Epithelial cell of prostate (primary cell): Measurements from ENCODE around the gene KLF4.

Experiments
- DNase-seq: peaks from one replicate; pipeline ENCODE4 v3.0.0-alpha.2; 2011; ENCODE audit warnings: low read depth, low spot score
- H3K27ac ChIP-seq: fragments of 450-650 bp; 2 replicates; pipeline ENCODE4 v1.5.1; 2017; ENCODE audit warnings: mild to moderate bottlenecking

Gene KLF4

GRCh38 chr9:107460153-107461023 lies 29.2 kb downstream of the KLF4 start:
- DNase-seq = no peak

DNA sequence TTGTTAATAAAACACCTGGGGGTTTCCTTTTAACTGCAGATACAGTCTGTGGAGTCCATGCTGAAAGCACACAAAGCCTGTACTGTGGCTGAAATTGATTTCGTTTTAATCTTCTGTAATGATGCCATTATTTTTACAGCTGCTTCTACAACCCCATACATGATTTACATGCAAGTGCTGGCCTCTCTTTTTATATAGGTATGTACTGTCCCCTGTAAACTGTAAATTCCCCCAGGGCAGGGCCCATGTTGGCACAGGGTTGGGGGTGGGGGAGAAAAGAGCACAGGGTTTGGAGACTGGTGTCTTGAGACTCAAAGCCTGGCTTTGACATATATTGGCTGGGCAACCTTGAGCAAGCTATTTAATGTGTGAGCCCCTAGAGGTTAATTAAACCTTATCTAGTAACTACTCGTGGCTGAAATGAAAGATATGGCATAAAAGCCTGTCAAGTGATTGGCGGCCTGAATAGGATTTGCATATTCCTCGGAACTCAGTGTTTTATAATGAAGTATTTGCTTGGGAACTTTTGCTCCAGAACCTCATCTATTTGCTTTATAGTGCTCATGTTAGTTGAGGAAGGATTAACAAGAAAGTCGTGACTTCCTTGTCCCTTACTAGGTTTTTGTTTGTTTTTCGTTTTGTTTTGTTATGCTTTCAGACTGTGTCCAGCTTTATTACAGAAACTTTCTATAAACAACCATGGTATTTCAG lies 34.0 kb downstream of the KLF4 start:
- H3K27ac ChIP-seq = no peak overlapping the region
- no peak for DNase-seq

More at GRCh38 chr9:107460153-107461023, 29.2 kb downstream of the KLF4 start:
- no peak overlapping the region for H3K27ac ChIP-seq

- no peak for DNase-seq
- no peak overlapping the region for H3K27ac ChIP-seq
Measured at GRCh38 chr9:107453479-107453878, 36.1 kb downstream of the KLF4 start.

GRCh38 chr9:107447834-107448233 lies 41.7 kb downstream of the KLF4 start:
- DNase-seq = peak; percentile 43
- H3K27ac ChIP-seq = no peak overlapping the region

DNA sequence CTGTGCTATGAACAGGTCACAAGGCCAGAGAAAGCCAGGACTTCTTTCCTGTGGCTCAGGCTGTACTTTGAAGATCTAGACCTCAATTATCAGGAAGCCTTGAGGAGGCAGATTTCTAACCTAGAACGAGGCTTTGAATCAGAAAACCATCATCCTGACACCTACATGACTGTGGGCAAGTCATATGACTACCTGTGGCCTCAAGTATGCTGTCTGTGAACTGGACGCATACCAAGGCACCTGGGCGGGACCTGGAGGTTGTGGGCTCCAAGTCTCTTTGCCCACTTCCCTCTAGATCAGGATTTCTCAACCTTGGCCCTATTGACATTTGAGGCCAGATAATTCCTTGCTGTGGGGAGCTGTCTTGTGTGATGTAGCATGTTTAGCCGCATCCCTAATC lies 42.5 kb downstream of the KLF4 start:
- H3K27ac ChIP-seq = no peak overlapping the region
- no peak for DNase-seq

DNA sequence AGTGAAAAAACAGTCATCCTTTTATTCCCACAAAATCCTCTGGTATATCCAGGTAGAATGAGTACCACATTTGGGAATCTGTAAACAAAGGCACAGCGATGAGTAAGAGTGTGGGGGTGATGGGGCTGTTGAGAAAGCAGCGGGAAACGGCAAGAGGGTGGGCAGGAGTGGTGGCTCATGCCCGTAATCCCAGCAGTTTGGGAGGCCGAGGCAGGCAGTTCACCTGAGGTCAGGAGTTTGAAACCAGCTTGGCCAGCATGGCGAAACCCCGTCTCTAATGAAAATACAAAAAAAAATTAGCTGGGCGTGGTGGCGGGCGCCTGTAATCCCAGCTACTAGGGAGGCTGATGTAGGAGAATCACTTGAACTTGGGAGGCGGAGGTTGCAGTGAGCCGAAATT lies 43.1 kb downstream of the KLF4 start:
- DNase-seq = no peak
- no peak overlapping the region for H3K27ac ChIP-seq

- no peak overlapping the region for H3K27ac ChIP-seq
- no peak for DNase-seq
Measured at GRCh38 chr9:107443786-107444185, 45.8 kb downstream of the KLF4 start.

- no peak for DNase-seq
- H3K27ac ChIP-seq = no peak overlapping the region
Measured at GRCh38 chr9:107439991-107440456, 49.5 kb downstream of the KLF4 start.

GRCh38 chr9:107438211-107439031 lies 51.1 kb downstream of the KLF4 start:
- no peak for DNase-seq

GRCh38 chr9:107437716-107438115 lies 51.9 kb downstream of the KLF4 start:
- DNase-seq = no peak
- H3K27ac ChIP-seq = no peak overlapping the region

More at GRCh38 chr9:107438211-107439031, 51.1 kb downstream of the KLF4 start:
- no peak overlapping the region for H3K27ac ChIP-seq

DNA sequence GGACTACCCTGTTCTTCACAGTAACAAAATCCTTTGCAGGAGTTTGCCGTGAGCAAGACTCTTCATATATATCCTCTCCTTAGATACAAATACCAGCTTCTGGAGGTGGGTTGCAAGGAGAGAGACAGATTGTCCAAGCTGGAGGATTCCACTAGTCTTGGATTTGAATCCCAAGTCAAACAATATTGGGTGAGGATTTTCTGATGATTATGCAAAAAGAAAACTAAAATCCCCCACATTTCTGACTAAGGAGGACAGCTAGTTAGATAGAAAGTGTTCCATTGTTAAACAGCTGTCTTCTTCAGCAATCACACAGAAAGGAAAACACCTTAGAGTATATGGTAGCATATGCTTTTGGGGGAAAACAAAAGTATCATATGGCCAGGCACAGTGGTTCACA lies 54.2 kb downstream of the KLF4 start:
- no peak for DNase-seq
- no peak overlapping the region for H3K27ac ChIP-seq
